Brain pericyte (primary cell): Measurements from ENCODE around the gene BEND5.
A peak's percentile ranks its signal among the peaks of the same experiment; 100 is the strongest.

Experiments used
- DNase-seq: peaks from one replicate; pipeline ENCODE4 v3.0.0-alpha.2; 2012; ENCODE audit warnings: low read depth, low spot score

Gene BEND5

DNA sequence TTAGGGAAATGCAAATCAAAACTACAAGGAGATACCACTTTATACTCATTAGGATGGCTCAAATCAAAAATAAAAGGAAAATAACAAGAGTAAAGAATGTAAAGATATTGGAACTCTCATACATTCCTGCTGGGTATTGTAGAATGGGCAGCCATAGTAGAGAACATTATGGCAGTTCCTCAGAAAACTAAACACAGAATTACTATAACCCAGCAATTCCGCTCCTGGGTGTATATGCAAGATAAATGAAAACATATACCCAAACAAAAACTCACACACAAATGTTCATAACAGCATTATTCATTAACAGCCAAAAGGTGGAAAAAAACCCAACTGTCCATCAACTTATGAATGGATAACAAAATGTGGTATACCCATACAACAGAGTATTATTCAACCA, 11.4 kb downstream of the BEND5 start:
- no peak for DNase-seq

DNA sequence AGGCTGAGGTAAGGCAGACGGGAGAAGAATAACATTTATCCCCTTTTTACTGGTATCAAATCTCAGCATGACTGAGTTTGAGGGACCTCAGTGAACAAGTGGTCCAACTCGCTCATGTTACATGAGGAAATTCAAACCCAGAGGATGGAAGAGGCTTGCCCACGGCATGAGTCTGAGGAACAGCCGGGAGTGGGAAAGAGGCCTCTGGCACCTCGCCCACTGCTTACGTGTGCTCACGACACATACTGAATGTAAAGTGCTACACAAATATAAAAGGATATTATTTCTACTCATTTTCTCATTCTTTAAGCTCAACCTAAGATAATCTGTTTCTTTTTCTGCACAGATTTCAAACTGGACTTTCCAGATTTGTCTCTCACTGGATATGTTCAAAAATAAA, 14.7 kb downstream of the BEND5 start:
- no peak for DNase-seq

- no peak for DNase-seq
Observed at GRCh38 chr1:48761411-48761810, 15.3 kb downstream of the BEND5 start.

DNA sequence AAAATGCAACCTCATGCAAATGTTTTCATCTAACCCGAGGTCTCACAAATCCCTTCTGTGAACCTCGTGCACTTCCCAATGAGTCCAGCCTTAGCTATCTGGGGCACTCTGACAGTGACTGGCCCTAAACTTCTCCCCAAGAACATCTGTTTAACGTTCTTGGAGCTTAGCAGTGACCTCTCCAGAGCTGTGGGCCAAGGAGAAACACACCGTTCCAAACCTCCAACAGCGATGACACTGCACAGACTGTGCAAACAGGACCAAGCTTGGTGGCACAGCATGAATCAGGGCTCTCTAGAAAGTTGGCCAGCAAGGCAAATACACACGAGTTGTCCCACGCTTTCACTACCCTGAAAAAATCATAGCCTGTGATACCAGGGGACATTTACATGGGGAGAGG, 15.8 kb downstream of the BEND5 start:
- DNase-seq = no peak

DNA sequence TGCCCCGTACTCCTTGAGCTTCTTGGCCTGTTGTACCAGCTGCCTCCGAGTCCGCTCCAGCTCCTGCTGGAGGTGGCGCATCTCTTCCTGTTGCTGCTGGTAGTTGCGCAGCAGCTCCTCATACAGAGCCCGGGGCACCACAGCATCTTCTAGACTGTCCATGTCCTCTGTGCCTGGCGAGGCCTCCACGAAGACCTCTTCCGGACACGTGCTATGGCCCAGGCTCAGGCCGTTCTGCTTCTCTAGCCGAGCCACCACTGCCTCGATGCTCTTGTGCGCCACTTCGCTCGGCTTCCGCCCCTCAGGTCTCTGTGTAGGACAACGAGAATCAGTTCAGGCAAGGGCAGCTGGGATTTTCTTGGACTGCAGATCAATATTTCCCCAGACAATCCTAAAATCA, 17.7 kb downstream of the BEND5 start:
- DNase-seq = no peak

GRCh38 chr1:48757363-48757762, 19.3 kb downstream of the BEND5 start:
- no peak for DNase-seq

DNA sequence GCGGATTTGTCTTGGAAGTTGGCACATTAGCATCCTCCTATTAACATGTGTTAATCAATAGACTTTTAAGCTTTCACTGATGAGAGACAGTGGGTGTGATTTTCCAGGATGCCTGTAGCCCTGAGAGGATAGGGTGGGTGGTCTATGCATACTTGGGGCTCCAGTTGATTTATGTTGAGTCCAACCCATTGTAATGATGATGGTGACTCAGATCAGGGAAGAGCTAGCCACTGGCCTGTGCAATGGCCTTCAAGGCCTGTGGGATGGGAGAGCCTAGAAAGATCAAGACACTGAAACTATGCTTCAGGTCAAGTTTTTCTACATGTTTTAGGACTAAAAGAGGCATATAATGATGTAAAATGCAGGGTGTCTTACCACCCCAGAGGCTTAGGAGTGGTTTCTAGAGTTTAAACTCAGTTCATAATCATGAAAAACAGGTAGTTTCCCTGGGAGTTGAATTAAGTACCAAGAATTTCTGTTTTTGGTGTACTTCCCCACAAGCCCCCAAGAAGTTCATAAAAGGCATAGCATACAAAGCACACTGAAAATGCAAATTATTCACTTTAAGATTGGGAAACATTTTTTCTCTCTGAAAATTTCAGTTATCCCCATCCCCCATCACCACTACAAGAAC, 19.9 kb downstream of the BEND5 start:
- no peak for DNase-seq

DNA sequence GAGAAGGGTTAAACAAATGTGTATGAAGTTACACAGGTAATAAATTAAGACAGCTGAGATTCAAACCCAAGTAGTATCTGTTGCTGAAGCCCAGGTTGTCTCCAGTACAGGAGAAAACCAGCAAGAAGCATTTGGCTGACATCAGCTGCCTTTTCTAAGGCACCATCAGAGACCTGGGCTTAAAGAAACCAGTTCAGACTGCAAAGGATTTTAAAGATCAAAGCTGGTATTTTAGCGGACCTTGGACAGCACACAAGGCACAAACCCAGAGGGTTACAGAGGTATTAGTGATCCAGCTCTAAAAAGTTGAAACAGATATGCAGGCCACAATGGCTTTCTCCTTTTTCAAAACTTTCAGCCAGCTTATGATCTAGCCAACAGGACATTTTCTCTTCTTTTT, 23.4 kb downstream of the BEND5 start:
- no peak for DNase-seq

DNA sequence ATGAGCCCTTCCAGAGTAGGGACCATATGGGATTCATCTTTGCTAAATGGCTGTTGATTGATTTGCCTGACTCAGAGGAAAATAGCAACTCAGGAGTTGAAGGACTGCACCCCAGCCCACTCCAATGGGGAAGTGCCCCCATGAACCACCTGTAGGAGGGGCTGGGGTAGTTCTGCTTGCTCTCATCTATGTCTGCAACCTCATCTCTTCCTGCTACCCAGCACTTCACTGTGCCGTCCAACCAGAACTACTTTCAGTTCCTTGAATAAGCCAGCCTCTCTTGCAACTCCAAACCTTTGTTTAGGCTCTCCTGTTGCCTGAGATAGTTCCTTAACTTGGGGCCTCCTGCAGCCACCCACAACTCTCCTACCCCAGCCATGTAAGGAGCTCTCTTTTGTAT, 26.6 kb downstream of the BEND5 start:
- no peak for DNase-seq

DNA sequence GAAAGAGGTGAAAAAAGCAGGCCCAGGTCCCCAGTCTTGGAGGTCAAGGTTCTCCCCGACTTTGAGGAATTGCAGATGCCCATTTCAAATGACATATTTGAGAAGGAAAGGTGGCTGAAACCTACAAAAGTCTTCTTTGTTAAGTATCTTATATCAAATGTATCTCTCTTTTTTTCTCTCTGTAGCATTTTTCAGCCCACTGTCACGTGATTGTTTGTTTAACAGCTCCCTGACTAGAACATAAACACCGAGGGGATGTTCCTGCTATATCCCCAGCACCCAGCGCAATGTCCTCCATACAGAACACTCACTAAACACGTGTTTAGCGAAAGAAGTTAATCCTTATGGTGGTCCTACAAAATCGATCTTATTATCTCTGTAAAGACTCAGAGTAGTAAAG, 27.6 kb downstream of the BEND5 start:
- no peak for DNase-seq

DNA sequence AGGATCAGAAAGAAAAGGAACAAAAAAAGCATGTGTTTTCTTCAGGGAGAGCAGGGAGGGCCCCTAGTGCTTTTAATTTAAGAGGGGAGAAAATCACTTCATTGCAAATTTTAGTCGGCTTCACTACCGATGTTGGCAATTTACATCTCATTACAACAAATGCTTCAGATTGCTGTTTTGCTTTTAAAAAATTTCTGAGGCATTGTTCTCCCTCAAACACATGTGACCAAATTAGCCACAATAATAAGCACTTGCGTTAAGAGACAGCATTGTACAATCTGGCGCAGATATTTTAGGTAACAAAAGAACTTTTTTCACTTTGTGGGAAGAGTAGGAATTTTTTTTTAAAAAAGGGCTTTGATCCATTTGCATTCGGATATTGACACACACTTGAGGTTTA, 29.8 kb downstream of the BEND5 start:
- DNase-seq = no peak

DNA sequence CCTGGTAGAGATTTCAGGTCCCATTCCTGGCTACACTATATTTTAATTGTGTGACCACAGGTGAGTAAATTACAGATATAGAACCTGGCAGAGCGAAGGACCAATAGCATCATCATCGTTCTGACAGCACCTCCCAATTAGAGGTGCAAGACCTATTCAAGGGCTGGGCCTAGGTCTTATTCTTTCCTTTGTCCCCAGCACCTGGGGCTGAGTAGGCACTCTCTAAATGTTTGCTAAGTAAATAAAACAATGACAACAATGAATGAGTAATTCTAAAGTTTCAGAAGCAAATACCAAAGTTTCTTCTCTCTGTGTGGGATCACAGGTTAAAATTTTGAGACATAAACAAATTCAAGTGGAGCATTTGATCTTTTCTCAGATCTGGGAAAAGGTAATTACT, 32.7 kb downstream of the BEND5 start:
- DNase-seq = no peak

DNA sequence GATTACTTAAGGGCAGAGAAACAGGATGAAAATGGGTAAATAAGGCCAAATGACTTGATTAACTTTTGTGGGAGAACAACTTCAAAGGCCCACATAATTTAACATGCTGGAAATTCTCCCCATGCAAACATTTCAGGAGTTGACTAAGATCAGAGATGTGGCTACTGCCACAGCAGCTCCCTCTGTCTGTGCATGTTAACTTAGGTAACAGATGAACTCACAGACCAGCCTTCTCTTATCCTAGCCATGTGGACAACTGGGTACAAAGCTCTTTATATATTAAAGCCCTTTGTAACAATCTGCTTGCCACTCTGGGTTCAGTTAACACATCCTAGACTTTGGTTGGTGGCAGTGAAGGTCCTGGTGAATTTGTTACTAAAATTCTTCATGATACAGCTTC, 33.2 kb downstream of the BEND5 start:
- DNase-seq = no peak

DNA sequence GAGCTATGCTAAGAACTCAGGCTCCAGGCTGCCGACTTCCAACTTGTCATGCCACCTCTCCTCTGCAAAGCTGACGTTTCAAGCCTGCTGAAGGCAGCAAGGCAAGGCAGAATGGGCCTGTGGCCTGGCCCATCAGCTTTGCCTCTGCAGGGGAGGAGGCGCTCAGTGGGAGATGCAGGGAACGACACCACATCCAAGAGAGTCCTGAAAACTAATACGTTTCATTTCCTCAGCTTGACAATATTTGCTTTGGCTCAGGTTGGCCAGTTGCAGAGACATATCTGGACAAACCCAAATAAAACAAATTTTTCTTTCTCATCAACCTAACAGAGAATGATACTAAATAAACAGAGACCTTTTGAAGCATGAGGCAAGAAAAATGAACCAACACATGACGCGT, 35.3 kb downstream of the BEND5 start:
- DNase-seq = peak; percentile 34

GRCh38 chr1:48740621-48741020, 36.1 kb downstream of the BEND5 start:
- DNase-seq = no peak

DNA sequence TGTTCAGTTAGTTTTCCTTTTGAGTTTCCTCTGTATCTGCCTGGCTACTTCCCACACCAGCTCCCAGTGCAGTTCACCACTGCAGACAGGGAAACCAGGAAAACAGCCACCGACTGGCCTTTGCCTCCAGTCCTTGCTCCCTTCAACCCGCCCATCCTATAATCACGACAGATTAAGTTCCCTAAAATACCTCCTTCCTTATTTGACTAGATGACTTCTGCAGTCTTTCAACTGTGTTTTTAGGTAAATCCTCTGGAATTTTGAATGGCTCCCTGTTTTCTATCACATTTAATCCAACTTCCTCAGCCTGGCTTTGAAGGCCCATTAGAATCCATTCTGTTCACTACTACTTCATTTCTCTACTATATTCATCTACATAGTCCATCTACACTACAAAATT, 37.6 kb downstream of the BEND5 start:
- DNase-seq = no peak

- no peak for DNase-seq
Observed at GRCh38 chr1:48738356-48738755, 38.3 kb downstream of the BEND5 start.

DNA sequence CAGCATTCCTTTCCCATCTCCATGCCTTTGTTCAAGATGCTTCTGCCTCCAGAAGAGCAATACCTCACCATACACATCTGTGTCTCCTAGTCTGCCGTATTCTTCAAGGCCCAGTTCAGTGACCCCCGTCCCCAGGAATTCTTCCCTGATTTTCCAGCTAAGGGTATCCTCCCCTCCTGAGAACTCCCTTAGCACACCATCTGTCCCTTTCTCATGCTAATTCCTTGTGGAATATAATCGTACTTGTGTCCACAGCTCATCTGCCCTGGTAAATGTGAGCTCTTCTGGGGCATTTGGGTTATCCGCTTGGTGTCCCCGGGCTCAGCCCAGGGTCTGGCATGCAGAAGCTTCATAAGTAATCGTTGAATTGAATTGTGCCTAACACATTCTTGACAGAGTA, 40.9 kb downstream of the BEND5 start:
- DNase-seq = no peak

DNA sequence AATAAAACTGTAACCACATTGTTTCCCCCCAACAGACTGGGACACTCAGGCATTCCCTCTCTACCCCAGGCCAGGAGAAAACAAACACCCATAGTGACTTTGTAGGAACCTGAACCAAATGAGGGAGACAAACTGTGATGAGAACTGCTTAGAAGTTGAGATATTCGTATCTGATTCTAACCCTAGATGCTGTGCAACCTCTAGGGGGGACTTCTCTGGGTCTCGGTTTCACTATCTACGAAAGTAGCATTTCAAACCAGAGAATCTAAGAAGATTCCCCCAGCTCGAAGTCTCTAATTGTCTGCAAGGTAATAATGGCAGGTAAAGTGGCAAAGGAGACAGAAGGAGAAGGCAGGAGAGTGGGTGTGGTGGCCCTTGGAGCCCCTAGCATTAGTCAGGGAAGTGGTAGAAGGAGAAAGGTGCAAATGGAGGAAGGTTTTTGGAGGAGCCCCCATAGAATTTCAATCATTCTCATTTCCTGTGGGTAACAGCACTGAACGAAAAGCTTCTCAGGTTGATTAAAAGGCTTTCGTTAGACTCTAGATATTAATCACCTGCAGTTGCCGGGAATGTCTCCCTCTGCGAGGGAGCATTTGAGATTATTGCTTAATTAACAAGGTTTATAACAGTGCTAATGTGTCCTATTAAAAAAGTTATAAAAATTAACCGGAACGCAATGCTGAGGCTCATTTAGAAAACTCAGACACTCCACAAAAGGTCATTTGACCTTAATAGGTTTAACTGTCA, 46.4 kb downstream of the BEND5 start:
- no peak for DNase-seq

GRCh38 chr1:48728584-48728983, 48.1 kb downstream of the BEND5 start:
- no peak for DNase-seq

DNA sequence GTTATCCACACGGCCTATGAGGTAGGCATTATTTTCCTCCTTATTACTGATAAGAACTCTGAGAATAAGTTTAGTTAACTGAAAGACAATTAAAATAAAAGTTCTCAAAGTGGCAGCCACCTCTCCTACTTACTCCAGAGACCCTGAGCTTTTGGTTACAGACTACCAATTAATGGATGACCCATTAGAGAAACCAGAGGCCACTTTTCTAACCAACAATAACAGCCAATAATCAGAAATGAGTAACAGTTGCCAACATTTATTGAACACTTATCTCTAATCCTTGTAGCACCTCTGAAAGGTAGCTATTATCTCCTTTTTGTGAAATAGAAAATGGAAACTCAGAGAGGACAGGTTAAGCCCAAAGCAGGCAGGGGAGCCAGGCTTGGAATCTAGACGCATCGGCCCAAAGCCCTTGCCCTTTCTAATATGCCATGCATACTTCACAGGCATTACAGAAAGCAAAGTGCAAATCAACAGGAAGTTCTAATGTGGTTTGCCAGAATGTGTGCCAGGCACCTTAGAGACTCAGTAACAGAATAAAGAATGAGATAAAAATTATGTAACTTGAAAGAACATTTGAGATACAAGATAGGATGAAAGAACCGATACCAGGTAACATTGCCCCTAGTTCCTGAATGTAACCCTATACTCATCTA, 50.0 kb downstream of the BEND5 start:
- no peak for DNase-seq

- no peak for DNase-seq
Observed at GRCh38 chr1:48726139-48726538, 50.6 kb downstream of the BEND5 start.
